ENCODE results near the gene TMCC3.
A peak's percentile ranks its signal among the peaks of the same experiment; 100 is the strongest.

TMCC3 gene

GRCh38 chr12:94673496-94673895, 23.1 kb upstream of the TMCC3 start:
- no peak for DNase-seq (ENCODE audit: low read depth)

- DNase-seq (ENCODE audit: low read depth) = no peak
Measured at GRCh38 chr12:94671917-94672316, 21.6 kb upstream of the TMCC3 start.

- no peak for DNase-seq (ENCODE audit: low read depth)
Measured at GRCh38 chr12:94670898-94671297, 20.5 kb upstream of the TMCC3 start.

GRCh38 chr12:94670075-94670474, 19.7 kb upstream of the TMCC3 start:
- no peak for DNase-seq (ENCODE audit: low read depth)

GRCh38 chr12:94667031-94667540, 16.7 kb upstream of the TMCC3 start:
- no peak for DNase-seq (ENCODE audit: low read depth)

- no peak for DNase-seq (ENCODE audit: low read depth)
Measured at GRCh38 chr12:94666158-94666557, 15.8 kb upstream of the TMCC3 start.

- no peak for DNase-seq (ENCODE audit: low read depth)
Measured at GRCh38 chr12:94663702-94664101, 13.3 kb upstream of the TMCC3 start.

GRCh38 chr12:94663071-94663470, 12.7 kb upstream of the TMCC3 start:
- no peak for DNase-seq (ENCODE audit: low read depth)

- DNase-seq (ENCODE audit: low read depth) = no peak
Measured at GRCh38 chr12:94660436-94660835, 10.1 kb upstream of the TMCC3 start.

GRCh38 chr12:94659346-94659930, 9.1 kb upstream of the TMCC3 start:
- DNase-seq (ENCODE audit: low read depth) = no peak

- no peak for DNase-seq (ENCODE audit: low read depth)
Measured at GRCh38 chr12:94658931-94659330, 8.6 kb upstream of the TMCC3 start.

GRCh38 chr12:94656556-94656955, 6.2 kb upstream of the TMCC3 start:
- DNase-seq (ENCODE audit: low read depth) = no peak

GRCh38 chr12:94649349-94650142, 811 bp downstream of the TMCC3 start:
- no peak for DNase-seq (ENCODE audit: low read depth)

- no peak for DNase-seq (ENCODE audit: low read depth)
Measured at GRCh38 chr12:94648578-94648977, 1.8 kb downstream of the TMCC3 start.

GRCh38 chr12:94644141-94644979, 6.0 kb downstream of the TMCC3 start:
- peak; percentile 33 for DNase-seq (ENCODE audit: low read depth)

GRCh38 chr12:94643606-94644005, 6.8 kb downstream of the TMCC3 start:
- no peak for DNase-seq (ENCODE audit: low read depth)

- no peak for DNase-seq (ENCODE audit: low read depth)
Measured at GRCh38 chr12:94641283-94641682, 9.1 kb downstream of the TMCC3 start.

- DNase-seq (ENCODE audit: low read depth) = peak; percentile 40
Measured at GRCh38 chr12:94640134-94640928, 10.0 kb downstream of the TMCC3 start.

- DNase-seq (ENCODE audit: low read depth) = no peak
Measured at GRCh38 chr12:94638521-94638920, 11.8 kb downstream of the TMCC3 start.

GRCh38 chr12:94637390-94638113, 12.8 kb downstream of the TMCC3 start:
- DNase-seq (ENCODE audit: low read depth) = no peak

GRCh38 chr12:94636462-94637085, 13.8 kb downstream of the TMCC3 start:
- DNase-seq (ENCODE audit: low read depth) = no peak
